SK-MEL-5 (cell line): ENCODE measurements around the gene ENSA. TPM values are rescaled to one million over a fixed set of nuclear protein-coding genes. Genes with fewer than 3 reads are reported as not detected.
"Not testable (repeated sequence)": the region's sequence is repeated elsewhere in the genome, so short reads cannot be mapped to it uniquely, and the experiment has no call there.

Source experiments
- DNase-seq: peaks from one replicate; pipeline ENCODE4 v3.0.0-alpha.2; 2016; ENCODE audit warnings: low read depth, low spot score
- in situ Hi-C: cut with HindIII; loops from 2 replicates; pipeline ENCODE4 v1.10.0; 2016; ENCODE audit warnings: low sequenced_read_pairs, high pct_unique_total_duplicates, low pct_unique_long_range_greater_than_20kb
- total RNA-seq: library from RNA; depleted of rRNA; stranded (reverse); fragments of >200 nt; shearing (Covaris generic); gene quantifications from 2 replicates; pipeline ENCODE4 v1.2.3, GENCODE V29; 2014

Gene ENSA
- total RNA-seq, 1 experiment from 2014 or later: 101 TPM

GRCh38 chr1:150602372-150602771, 27.0 kb downstream of the ENSA start:
- in situ Hi-C loops, DNase-seq: not testable (repeated sequence)

DNA sequence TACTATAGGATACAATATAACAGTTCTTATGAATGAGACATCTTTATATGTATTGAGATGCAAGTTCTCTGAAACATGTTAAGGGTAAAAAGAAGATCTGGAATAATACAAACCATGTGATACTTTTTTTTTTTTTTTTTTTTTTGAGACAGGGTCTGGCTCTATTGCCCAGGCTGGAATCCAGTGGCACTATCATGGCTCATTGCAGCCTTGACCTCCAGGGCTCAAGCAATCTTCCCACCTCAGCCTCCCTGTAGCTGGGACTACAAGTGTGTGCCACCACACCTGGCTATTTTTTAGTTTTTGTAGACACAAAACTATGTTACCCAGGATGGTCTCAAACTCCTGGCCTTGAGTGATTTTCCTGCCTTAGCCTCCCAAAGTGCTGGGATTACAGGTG, 27.9 kb downstream of the ENSA start:
- in situ Hi-C loops: no loop called here

GRCh38 chr1:150598346-150598745, 31.1 kb downstream of the ENSA start:
- in situ Hi-C loops, DNase-seq: not testable (repeated sequence)

More for the DNA sequence above, 27.9 kb downstream of the ENSA start:
- DNase-seq: no peak

- in situ Hi-C loops: no loop called here
- DNase-seq: no peak
Observed at GRCh38 chr1:150596976-150597375, 32.4 kb downstream of the ENSA start.

DNA sequence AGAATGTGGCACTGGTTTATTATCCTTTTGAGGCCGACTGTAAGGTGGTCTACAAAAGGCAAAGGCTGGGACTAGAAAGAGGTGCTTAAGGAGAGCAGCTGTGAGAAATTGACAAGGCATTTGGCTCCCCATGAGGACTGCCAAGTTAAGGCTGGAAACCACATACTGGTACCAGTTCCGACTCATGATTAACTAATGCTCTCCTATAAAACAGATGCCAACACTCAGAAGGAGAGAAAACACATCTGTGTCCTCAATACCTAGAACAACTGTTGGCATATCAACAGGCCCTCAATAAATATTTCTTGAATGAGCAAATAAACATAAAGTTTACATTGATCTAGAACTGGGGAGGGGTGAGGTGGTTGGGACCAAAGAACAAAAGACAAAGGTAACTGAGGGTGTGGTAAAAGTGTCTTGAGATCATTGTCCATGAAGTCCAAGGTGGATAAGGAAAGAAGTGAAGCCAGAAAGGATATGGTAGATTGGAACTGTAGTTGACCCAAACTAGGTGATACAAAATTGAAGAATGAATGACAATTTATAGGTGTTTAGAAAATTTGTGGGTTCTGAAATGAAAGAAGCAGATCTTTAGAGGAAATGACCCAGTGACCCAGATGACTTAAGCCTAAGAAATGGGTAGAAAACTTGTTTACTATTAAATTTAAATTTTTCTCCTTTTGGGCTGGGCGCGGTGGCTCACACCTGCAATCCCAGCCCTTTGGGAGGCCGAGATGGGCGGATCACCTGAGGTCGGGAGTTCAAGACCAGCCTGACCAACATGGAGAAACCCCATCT, 33.1 kb downstream of the ENSA start:
- no peak for DNase-seq
- in situ Hi-C loops: no loop called here

DNA sequence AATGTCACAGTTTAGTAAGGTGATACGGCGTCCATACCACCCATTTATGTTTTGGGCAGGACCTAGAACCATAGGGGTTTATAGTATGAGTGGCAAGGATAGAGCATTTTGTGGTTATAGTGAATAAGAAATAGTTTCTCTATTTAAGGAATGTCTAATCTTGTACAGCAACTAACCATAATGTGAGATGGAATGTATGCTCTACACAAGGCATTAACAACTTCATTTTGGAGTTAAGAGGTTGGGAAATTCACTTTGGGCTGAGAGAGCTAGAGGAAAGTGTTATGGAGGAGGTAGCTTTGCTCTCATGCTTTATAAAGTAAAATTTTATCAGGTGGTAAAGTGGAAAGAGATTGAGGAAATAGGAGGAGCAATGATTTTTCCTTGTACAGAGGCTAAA, 47.0 kb downstream of the ENSA start:
- DNase-seq: no peak
- in situ Hi-C loops: no loop called here

DNA sequence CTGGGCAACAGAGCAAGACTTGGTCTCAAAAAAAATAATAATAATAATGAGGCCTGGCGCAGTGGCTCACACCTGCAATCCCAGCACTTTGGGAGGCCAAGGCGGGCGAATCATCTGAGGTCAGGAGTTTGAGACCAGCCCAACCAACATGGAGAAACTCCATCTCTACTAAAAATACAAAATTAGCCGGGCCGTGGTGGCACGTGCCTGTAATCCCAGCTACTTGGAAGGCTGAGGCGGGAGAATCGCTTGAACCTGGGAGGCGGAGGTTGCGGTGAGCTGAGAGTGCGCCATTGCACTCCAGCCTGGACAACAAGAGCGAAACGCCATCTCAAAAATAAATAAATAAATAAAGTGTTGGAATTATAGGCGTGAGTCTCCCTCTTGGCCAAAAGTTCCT, 47.5 kb downstream of the ENSA start:
- in situ Hi-C loops, DNase-seq: not testable (repeated sequence)

DNA sequence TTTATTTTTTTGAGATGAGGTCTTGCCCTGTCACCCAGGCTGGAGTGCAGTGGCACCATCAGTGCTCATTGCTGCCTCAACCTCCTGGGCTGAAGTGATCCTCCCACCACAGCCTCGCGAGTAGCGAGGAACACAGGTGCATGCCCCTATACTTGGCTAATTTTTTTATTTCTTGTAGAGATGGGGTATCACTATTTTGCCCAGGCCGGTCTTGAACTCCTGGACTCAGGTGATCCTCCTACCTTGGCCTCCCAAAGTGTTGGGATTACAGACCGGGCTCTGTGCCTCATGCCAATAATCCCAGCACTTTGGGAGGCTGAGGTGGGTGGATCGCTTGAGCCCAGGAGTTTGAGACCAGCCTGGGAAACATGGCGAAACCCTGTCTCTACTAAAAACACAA, 48.0 kb downstream of the ENSA start:
- DNase-seq, in situ Hi-C loops: not testable (repeated sequence)

GRCh38 chr1:150580966-150581365, 48.4 kb downstream of the ENSA start:
- in situ Hi-C loops, DNase-seq: not testable (repeated sequence)

- no peak for DNase-seq
- in situ Hi-C loops: loop anchor here (10.0 kb wide), 1 partner anchor 65 kb away; no protein-coding TSS in a partner anchor
Observed at GRCh38 chr1:150579945-150580642, 49.3 kb downstream of the ENSA start.

GRCh38 chr1:150579110-150579944, 50.1 kb downstream of the ENSA start, which contains the start of gene MCL1:
Gene MCL1 (minus strand): TSS chr1:150579610. CDS start chr1:150579530, 80 bp downstream.
- in situ Hi-C loops: loop anchor here (10.0 kb wide), 1 partner anchor 65 kb away; no protein-coding TSS in a partner anchor
- peak; percentile 98 for DNase-seq

DNA sequence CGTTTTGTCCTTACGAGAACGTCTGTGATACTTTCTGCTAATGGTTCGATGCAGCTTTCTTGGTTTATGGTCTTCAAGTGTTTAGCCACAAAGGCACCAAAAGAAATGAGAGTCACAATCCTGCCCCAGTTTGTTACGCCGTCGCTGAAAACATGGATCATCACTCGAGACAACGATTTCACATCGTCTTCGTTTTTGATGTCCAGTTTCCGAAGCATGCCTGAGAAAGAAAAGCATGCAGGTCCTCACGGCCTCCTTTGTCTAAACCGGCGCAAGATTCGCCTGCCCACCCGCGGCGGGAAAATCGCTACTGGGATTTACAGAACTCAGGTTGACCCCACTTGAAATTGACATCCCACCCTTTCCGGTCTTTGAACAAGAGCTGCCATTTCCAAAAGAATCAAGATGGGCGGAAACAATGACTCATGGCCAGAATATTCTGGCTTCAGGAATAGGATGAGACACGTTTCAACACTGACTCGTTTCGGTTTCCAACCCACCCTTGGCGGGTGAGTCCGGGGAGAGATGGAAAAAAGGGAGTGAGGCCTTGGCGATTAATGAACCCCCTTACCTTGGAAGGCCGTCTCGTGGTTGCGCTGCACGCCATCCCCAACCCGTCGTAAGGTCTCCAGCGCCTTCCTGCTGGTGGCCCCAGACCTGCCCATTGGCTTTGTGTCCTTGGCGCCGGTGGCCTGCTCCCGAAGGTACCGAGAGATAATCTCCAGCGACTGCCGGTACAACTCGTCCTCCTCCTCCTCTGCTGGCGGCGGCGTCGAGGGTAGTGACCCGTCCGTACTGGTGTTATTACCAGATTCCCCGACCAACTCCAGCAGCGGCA, 50.9 kb downstream of the ENSA start:
- in situ Hi-C loops: loop anchor here (10.0 kb wide), 1 partner anchor 66 kb away; no protein-coding TSS in a partner anchor
- peak; percentile 54 for DNase-seq

- in situ Hi-C loops: loop anchor here (10.0 kb wide), 1 partner anchor 67 kb away; no protein-coding TSS in a partner anchor
- peak; percentile 64 for DNase-seq
Observed at GRCh38 chr1:150577557-150578271, 51.7 kb downstream of the ENSA start.

- in situ Hi-C loops: loop anchor here (10.0 kb wide), 1 partner anchor 68 kb away; no protein-coding TSS in a partner anchor
- no peak for DNase-seq
Observed at GRCh38 chr1:150576794-150577556, 52.4 kb downstream of the ENSA start.

DNA sequence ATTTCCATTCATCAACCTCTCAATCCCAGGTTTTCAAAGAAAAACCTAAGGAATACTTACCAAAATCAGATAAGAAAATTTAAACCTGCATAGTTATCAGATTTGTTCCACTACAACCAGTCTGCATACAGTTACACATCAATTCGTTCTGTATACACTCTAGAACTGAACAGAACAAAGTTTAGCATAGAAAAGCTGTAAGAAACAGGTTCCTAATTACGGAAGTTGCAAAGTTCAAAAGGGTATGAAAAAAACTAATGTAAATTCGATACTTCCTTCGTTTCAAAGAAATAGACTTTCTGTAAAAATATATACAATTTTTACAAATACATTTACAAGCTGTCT, 53.1 kb downstream of the ENSA start:
- in situ Hi-C loops: loop anchor here (10.0 kb wide), 1 partner anchor 68 kb away; no protein-coding TSS in a partner anchor

More for the DNA sequence above, 53.1 kb downstream of the ENSA start:
- DNase-seq: no peak
